Umbilical cord (tissue), 2 donors: ENCODE measurements around the gene SSNA1. TPM values are rescaled to one million over a fixed set of nuclear protein-coding genes. Genes with fewer than 3 reads are reported as not detected.

Experiments used
- DNase-seq: peaks from one replicate; pipeline ENCODE4 v3.0.0-alpha.2; 2015; ENCODE audit warnings: low spot score
- total RNA-seq: library from RNA; depleted of rRNA; stranded (reverse); fragments of >200 nt; gene quantifications from one replicate; pipeline ENCODE4 v1.2.3, GENCODE V29; 2014; ENCODE audit warnings: low replicate concordance; ENCODE audit not compliant: insufficient read depth

Gene SSNA1
- total RNA-seq, 1 donor from 2014 or later: 30.8 TPM

DNA sequence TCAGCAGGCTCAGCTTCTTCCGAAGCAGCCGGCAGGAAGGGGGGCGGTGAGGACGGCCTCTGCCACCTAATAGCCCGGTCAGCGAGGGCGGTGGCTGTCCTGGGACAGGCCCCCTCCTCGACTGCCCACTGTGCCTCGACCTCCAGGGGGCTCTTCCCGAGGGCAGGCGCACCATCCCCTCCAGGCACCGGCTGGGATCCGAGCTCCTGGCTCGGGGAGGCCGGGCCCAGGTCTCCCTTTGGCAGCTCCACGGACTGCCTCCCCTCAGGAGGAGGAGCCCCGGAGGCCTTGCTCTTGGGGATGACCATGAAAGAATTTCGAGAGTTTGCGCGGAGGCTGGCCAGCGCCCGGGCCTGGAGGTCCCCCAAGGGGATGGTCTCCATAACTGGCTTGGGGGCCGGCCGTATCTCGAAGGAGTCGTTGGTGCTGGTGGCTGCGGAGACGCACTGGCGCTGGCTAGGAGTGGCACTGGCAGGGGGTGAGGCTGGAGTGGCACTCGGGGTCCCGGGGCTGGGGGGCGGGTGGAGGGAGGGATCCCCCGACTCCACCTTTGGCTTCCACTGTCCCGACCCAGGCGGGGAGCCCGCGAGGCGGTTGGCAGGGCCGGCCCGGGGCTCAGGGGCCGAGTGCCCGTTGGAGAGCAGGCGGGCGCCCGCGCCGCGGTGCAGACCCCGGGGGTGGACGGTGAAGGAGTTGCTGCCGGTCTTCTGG lies 11.1 kb downstream of the SSNA1 start:
- peak; percentile 38 for DNase-seq

DNA sequence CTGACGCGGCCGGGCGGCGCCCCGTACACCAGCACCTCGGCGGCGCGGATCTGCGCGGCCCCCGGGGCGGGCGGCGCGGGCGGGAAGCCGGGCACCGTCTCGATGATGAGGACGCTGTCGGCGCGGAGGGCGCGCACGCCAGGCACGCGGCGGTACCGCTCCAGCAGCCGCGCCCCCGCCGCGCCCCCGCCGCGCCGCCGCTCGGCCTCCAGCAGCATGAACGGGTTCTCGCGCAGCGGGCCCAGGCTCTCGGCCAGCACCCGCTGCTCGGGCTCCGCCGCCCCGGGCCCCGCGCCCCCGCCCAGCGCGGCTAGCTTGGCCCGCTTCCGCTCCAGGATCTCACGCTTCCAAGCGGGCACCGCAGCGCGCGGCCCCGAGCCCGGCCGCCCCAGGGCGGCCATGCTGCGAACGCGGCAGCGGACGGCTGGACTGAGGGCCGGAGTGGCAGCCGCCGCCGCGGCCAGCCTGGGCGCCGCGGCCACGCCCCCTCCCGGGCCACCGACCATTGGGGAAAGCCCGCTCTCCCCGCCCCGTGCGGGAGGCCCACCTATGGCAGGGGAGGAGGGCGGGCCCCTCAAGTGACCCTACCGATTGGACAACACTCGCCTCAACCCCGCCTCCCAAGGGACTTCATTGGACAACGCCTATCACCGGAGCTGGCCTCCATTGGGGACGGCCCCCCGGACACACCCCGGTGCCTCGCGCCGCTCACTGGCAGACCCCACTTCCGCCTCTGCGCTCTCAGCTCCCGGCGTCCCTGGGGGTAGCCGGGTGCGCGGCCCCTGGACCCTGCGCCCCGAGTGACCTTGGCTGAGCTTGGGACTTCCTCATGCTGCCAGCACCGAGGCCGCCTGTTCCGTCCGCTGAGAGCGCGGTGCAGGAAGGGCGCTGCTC lies 12.1 kb downstream of the SSNA1 start, which contains the start of gene TPRN:
Gene TPRN, minus strand, starts transcription at position 431 of the 894 bp plus-strand sequence. Its CDS starts 30 bp downstream, at position 401.
- peak; percentile 100 for DNase-seq

DNA sequence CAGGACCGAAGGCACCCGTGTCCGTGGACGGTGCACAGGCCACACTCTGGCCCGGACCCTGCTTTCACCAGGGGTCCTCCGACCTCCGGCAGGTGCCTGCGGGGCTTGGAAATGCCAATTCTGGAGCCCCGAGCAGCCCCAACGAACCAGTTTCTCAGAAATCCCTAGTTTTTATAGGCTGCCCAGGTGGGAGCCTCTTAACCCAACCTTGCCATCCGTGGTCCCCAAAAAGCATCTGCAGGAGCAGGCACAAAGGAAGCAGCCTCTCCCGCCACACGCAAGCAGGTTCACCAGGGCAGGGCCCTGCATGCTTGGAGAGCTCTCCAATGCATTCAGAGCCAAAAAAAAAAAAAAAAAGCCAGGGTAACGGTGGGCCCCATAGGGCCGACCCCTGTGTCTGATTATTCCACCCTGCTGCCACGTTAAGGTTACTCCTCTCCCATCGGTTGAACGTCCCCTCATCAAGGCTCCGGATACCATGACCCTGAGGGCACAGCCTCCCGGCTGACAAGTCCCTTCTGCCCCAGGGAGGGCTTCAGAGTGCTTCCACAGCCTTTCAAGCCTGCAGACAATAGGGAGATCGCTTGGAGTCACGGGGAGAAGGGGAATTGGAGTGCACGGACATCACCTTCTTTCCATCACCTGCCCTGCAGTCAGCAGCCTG lies 12.9 kb downstream of the SSNA1 start:
- no peak for DNase-seq

DNA sequence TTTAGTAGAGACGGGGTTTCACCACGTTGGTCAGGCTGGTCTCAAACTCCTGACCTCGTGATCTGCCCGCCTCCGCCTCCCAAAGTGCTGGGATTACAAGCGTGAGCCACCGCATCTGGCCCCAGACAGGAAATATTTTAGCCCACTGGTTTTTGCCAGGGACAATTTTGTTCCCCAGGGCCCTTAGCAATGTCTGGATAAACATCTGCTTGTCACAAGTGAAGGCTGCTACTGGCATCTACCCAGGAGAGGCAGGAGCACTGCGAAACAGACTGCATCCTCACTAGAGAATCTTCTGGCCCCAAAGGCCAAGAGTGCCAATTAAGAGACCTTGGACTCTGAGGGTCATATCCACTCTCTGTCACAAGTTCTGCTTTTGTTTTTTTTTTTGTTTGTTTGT lies 14.5 kb downstream of the SSNA1 start:
- DNase-seq: no peak

DNA sequence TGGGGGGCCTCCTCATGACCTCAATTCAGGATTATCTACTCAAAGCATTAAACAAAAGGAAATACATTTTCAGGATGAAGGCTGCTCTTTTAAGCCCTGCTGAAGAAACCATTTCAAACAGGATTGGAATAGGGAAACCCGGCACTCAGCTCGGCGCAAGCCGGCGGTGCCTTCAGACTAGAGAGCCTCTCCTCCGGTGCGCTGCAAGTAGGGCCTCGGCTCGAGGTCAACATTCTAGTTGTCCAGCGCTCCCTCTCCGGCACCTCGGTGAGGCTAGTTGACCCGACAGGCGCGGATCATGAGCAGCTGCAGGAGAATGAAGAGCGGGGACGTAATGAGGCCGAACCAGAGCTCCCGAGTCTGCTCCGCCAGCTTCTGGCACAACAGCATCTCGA lies 16.3 kb downstream of the SSNA1 start:
- no peak for DNase-seq

DNA sequence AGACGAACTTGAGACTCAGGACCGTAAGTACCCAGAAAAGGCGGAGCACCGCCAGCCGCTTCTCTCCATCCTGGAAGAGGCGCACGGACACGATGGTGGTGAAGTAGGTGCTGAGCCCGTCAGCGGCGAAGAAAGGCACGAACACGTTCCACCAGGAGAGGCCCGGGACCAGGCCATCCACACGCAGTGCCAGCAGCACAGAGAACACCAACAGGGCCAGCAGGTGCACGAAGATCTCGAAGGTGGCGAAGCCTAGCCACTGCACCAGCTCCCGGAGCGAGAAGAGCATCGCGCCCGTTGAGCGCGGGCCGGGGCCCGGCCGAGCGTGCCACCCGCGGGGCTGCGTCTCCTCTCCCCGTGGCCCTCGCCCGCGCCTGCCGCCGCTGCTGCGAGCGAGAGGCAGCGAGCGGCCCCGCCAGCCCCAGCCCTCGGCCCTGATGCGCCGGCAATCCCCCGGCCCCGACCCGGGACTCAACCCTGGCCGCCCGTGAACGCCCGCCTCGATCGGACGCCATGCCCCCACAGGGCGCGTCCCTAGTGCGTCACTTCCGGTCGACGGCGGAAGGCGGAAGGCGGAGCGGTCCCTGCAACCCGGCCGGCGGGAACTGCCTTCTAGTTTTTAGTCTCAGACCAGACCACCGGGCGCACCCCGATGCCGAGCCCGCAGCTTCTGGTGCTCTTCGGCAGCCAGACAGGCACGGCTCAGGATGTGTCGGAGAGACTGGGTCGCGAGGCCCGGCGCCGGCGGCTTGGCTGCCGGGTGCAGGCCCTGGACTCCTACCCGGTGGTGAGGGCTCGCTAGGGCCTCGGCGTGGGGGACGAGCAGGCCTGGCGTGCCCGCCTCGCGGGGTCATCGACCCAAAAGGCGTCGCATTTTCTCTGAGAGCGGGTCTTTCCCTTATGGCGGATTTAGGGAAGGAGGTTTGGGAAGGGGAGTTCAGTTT lies 16.9 kb downstream of the SSNA1 start, which contains the start of the genes NDOR1 and TMEM203:
Gene NDOR1, plus strand, starts transcription at position 575 of the 944 bp plus-strand sequence. Its CDS starts 78 bp downstream, at position 653.
Gene TMEM203, minus strand, starts transcription at position 523 of the 944 bp plus-strand sequence. Its CDS starts 234 bp downstream, at position 289.
- peak; percentile 90 for DNase-seq

DNA sequence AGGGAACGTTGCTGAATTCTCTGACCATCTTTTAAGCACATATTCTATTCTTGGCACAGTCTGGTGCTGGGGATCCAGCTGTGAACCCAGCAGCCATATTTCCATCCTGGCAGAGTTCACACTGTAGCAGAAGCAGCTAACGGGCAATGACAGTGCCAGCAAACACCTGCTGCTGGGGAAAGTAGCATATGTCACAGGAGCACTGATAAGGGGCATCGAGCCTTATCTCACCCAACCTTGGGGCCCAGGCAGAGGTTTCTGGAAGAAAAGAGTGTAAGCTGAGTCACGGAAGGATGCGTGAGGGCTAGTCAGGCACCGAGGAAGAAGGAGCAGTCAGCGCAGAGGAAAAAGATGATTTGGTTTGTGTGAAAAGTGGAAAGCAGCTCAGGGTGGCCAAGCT lies 18.1 kb downstream of the SSNA1 start:
- no peak for DNase-seq

DNA sequence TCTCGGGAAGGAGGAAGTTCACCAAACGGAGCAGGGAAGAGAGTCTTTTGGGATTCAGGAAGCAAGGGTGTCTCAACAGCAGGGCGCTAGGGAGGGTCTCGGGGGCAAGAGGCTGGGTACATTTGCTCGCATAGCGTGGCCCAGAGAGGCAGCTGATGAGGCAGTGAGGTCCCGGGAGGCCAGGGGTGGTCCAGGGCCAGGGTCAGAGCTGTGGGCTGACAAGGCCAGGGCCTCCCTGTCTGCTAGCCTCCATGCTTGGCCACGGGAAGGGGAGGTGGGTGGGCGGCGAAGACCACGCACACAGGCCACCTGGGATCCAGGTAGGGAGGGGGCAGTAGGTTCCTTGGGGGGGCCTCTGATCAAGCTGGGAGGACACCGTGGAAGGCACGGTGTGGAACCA lies 23.1 kb downstream of the SSNA1 start:
- no peak for DNase-seq

DNA sequence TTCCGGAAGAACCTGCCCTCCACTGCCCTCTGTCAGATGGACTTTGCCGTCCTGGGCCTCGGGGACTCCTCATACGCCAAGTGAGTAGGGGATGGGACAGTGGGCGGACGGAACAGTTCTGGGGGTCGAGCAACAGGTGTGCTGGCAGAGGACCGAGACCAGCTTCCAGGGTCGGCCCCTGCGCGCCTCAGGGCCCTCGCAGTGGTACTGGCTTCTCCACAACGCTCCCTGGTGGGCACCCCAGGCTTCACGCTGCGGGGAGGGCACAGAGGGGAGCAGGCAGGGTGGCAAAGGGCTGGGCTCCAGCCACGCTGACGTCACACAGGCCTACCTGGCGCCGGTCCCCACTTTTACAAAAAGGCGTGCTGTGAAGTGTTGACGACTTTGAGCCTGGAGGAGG lies 24.0 kb downstream of the SSNA1 start:
- DNase-seq: no peak

DNA sequence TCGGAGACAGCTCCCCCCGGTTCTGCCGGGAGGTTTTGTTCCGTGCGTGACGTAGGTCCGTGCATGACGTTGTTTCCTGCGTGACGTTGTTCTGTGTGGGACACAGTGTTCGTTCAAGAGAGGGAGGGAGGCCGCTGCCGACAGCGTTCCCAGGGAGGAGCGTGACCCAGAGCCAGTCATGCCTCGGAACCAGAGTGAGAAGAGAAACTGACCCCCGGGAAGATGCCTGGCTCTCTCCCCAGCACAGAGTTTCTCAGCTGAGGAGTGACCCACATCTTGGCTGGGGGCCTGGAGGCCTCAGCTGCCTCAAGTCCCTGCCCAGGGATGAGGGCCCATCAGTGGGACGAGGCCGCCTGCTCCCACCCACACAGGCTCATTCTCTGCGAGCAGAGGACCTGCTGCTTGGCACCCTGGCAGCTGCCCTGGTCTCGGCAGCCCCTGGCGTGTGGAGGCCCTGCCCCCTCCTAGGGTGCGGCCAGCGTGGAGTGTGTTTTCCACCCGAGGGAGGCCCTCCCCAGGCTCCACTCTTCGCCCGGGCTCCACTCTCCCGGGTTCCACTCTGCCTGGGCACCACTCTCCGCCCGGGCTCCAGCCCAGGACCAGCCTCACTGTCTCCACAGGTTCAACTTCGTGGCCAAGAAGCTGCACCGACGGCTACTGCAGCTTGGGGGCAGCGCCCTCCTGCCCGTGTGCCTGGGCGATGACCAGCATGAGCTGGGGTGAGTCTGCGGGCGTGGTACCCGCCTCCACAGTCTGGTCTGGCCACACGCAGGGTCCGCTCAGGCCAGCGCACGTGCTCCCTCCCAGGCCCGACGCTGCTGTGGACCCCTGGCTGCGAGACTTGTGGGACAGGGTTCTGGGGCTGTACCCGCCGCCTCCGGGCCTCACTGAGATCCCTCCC lies 24.9 kb downstream of the SSNA1 start:
- no peak for DNase-seq

DNA sequence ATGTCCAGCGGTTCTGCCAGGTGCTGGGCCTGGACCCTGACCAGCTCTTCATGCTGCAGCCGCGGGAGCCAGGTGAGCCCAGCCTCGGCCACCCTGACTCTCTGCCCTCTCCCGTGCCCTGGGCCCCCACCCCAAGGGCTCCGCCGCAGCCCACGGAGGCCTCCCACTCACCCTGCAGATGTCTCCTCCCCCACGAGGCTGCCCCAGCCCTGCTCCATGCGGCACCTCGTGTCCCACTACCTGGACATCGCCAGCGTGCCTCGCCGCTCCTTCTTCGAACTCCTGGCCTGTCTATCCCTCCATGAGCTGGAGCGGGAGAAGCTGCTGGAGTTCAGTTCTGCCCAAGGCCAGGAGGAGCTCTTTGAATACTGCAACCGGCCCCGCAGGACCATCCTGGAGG lies 26.1 kb downstream of the SSNA1 start:
- no peak for DNase-seq

DNA sequence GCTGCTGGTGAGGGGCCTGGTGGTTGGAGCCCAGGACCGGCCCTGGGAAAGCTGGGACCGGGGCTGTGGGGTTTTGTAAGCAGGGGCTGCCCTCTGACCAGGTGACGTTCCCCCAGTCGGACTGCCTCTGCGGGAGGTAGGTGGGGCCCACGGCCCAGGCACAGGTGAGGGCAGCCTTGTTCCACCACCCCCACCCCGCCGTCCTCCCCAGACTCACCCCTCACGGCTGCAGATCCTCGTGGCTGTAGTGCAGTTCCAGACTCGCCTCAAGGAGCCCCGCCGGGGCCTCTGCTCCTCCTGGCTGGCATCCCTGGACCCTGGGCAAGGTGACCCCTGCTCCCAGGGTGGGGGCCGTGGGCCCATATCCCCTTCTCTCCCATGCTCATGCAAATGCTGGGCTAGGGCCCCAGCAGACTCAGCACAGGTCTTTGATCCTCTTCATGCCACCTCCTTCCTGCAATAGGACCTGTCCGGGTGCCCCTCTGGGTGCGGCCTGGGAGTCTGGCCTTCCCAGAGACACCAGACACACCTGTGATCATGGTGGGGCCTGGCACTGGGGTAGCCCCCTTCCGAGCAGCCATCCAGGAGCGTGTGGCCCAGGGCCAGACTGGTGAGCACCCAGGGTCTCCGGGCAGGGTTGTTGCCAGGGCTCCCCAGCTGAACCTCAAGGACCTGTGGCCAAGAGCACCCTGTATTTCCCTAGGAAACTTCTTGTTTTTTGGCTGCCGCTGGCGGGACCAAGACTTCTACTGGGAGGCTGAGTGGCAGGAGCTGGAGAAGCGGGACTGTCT lies 26.9 kb downstream of the SSNA1 start:
- DNase-seq: no peak

DNA sequence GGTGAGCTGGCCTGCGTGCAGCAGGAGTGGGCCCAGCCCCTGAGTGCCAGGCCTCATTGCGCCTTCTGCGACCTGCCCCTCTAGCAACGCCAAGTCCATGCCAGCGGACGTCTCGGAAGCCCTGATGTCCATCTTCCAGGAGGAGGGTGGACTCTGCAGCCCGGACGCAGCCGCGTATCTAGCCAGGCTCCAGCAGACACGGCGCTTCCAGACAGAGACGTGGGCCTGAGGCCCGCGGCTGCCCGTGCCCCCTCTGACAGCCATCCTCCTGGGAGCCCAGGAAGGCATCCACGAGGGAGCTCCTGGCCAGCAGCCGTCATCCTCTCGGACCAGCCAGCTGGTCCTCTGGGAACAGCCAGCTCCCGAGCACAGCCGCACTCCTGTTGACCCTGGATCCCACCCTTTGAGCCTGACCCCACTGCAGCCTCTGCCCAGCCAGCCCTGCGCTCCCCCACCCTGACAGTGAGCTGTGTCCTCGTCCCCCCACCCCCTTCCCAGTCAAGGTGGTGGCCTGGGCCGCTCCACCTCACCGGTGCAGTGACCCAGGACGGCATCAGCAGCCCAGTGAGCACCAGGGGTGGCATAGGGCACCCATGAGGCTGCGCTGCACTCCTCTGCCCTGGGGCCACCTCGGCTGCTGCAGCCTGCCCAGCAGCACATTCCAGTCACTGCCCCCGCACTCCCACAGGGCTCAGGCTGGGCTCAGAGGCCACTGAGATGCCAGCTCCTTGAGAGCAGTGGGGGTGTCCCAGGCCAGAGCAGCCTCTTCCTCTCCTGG lies 27.9 kb downstream of the SSNA1 start:
- DNase-seq: no peak

DNA sequence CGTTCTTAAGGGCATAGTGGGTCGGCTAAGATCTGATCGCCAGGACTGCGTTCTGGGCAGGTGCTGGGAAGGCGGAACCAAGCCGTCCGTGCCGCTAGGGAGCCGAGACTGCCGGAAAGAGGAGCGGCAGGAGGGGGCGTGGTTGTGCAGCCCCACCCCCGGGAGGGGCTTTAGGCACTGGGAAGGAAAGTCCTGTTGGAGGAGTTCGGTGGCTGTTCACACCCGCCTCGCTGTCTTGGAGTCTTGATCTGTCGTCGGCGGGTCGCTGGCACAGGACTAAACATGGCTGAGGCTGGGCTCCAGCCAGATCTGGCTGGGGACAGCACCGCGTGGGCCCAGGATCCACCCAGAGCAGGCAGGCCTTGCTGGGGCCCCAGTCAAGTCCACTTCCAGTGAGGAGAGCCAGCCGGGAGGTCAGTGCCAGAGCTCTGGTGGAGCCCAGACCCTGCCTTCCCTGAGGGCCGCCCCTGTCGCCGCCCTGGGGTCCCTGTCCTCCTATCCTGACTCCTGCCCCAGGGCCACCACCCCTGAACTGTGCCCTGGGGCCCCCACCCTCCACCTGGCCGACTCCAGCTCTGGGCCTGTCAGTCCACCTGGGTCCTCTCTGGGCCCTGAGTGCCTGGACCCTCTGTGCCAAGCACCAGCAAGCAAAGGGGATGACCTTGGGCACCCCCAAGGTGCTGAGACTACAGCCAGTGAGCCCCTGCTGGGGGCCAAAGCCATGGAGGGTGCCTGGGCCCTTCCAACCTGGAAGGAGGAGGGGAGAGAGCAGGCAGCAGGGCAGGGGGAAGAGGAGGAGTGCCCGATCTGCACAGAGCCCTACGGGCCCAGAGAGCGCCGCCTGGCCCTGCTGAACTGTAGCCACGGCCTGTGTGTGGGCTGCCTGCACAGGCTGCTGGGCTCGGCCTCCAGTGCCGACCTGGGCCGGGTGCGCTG lies 29.1 kb downstream of the SSNA1 start:
- peak; percentile 29 for DNase-seq

DNA sequence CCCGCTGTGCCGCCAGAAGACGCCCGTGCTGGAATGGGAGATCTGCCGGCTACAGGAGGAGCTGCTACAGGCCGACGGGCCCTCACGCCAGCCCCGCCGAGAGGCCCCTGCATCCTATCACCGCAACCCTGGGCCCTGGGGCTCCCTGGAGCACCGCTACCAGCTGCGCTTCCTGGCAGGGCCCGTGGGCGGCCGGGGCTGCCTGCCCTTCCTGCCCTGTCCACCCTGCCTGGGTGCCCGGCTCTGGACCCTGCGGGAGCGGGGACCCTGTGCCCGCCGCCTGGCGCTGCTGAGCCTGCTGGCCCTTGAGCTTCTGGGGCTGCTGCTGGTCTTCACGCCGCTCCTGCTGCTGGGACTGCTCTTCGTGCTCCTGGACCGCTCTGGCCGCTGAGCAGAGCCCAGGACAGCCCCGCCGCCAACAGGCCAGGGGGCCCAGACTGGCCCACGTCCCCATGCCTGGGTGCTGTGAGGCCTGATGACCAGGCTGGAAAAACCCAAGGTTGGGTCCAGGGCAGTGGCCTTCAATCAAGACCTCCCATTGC lies 29.8 kb downstream of the SSNA1 start:
- no peak for DNase-seq

DNA sequence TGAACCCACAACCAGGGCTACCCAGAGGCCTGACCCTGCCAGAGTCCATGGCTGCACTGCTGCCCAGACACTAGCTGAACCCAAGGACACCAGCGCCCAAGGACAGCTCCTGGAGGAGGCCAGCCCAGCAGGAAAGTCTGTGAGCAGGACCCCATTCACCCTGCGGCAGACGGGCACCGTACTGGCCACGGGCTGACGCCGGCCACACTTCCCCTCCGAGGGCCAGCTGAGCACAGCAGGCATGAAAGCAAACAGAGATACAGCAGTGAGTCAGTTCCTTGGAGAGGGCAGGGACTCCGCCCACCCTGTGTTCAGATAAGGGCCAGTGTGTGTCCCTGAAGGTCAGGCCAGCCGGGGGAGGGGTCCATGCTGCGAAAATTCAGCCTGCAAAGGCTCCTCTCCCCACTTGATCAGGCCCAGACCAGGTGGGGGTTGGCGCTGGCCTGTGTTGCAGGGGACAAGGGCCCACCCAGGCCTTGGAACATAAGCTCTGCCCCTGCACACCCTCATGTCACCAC lies 30.3 kb downstream of the SSNA1 start:
- DNase-seq: no peak
